H9 (cell line): ENCODE results near the gene KCNN3. TPM values are rescaled to one million over a fixed set of nuclear protein-coding genes. Genes with fewer than 3 reads are reported as not detected.

ENCODE experiments used
- DNase-seq: peaks from one replicate; pipeline ENCODE4 v3.0.0-alpha.2; 2017
- H2AFZ ChIP-seq: one replicate; pipeline ENCODE4 v1.6.1; 2013; ENCODE audit warnings: mild to moderate bottlenecking, low read length, control low read depth, moderate library complexity
- H2AK5ac ChIP-seq: 2 replicates; pipeline ENCODE4 v1.6.1; 2013; ENCODE audit warnings: low read length, control low read depth, mixed read lengths; ENCODE audit not compliant: insufficient read length
- H2BK120ac ChIP-seq: one replicate; pipeline ENCODE4 v1.6.1; 2013; ENCODE audit warnings: low read depth, mild to moderate bottlenecking, low read length, control low read depth, inconsistent platforms; ENCODE audit not compliant: poor library complexity, severe bottlenecking
- H2BK12ac ChIP-seq: 2 replicates; pipeline ENCODE4 v1.6.1; 2013; ENCODE audit warnings: low read length, control low read depth, mixed read lengths, low read depth; ENCODE audit not compliant: insufficient read length
- H2BK15ac ChIP-seq: 2 replicates; pipeline ENCODE4 v1.6.1; 2013; ENCODE audit warnings: low read depth, low read length, control low read depth
- H2BK20ac ChIP-seq: one replicate; pipeline ENCODE4 v1.6.1; 2013; ENCODE audit warnings: low read depth, mild to moderate bottlenecking, low read length, control low read depth, inconsistent platforms; ENCODE audit not compliant: poor library complexity, severe bottlenecking
- H2BK5ac ChIP-seq: 2 replicates; pipeline ENCODE4 v1.6.1; 2013; ENCODE audit warnings: low read length, control low read depth, mixed read lengths; ENCODE audit not compliant: insufficient read length
- H3K14ac ChIP-seq: 2 replicates; pipeline ENCODE4 v1.6.1; 2013; ENCODE audit warnings: low read length, control low read depth; ENCODE audit not compliant: insufficient read depth
- H3K18ac ChIP-seq: 2 replicates; pipeline ENCODE4 v1.6.1; 2013; ENCODE audit warnings: low read depth, mild to moderate bottlenecking, mixed read lengths, low read length, control low read depth; ENCODE audit not compliant: insufficient read length
- H3K23ac ChIP-seq: 2 replicates; pipeline ENCODE4 v1.6.1; 2013; ENCODE audit warnings: low read length, control low read depth, mixed read lengths, low read depth; ENCODE audit not compliant: insufficient read length
- H3K23me2 ChIP-seq: 2 replicates; pipeline ENCODE4 v1.6.1; 2013; ENCODE audit warnings: low read depth, mild to moderate bottlenecking, mixed read lengths, low read length, control low read depth; ENCODE audit not compliant: insufficient read length, poor library complexity, severe bottlenecking
- H3K27ac ChIP-seq: 2 replicates; pipeline ENCODE4 v1.5.1; 2013; ENCODE audit warnings: low read length, control low read depth, mixed read lengths, low read depth; ENCODE audit not compliant: insufficient read length
- H3K27me3 ChIP-seq: 2 replicates; pipeline ENCODE4 v1.6.1; 2013; ENCODE audit warnings: low read length, control low read depth, inconsistent platforms; ENCODE audit not compliant: insufficient read depth
- H3K4ac ChIP-seq: 2 replicates; pipeline ENCODE4 v1.6.1; 2013; ENCODE audit warnings: low read depth, mild to moderate bottlenecking, control low read depth, inconsistent platforms, low read length, moderate library complexity
- H3K4me1 ChIP-seq: 2 replicates; pipeline ENCODE4 v1.6.1; 2013; ENCODE audit warnings: low read length, control low read depth, inconsistent platforms; ENCODE audit not compliant: insufficient read depth
- H3K4me2 ChIP-seq: 2 replicates; pipeline ENCODE4 v1.6.1; 2013; ENCODE audit warnings: low read length, control low read depth, mixed read lengths; ENCODE audit not compliant: insufficient read length, insufficient read depth
- H3K56ac ChIP-seq: 2 replicates; pipeline ENCODE4 v1.6.1; 2013; ENCODE audit warnings: low read depth, mild to moderate bottlenecking, mixed read lengths, low read length, control low read depth; ENCODE audit not compliant: insufficient read length
- H3K79me1 ChIP-seq: 2 replicates; pipeline ENCODE4 v1.6.1; 2013; ENCODE audit warnings: low read depth, mild to moderate bottlenecking, moderate library complexity, low read length, control low read depth, inconsistent platforms; ENCODE audit not compliant: insufficient read depth, poor library complexity, severe bottlenecking
- H3K79me2 ChIP-seq: 2 replicates; pipeline ENCODE4 v1.6.1; 2013; ENCODE audit warnings: low read length, control low read depth, inconsistent platforms; ENCODE audit not compliant: insufficient read depth
- H3K9ac ChIP-seq: 2 replicates; pipeline ENCODE4 v1.6.1; 2013; ENCODE audit warnings: low read length, control low read depth, mixed read lengths; ENCODE audit not compliant: insufficient read length; ENCODE audit errors: extremely low read depth
- H3K9me3 ChIP-seq: one replicate; pipeline ENCODE4 v1.6.1; 2013; ENCODE audit warnings: low read depth, low read length, inconsistent platforms; ENCODE audit not compliant: control insufficient read depth
- H3T11ph ChIP-seq: one replicate; pipeline ENCODE4 v1.6.1; 2013; ENCODE audit warnings: mild to moderate bottlenecking, low read length, control low read depth, inconsistent platforms
- H4K20me1 ChIP-seq: one replicate; pipeline ENCODE4 v1.6.1; 2013; ENCODE audit not compliant: control insufficient read depth, insufficient read length, insufficient read depth
- H4K5ac ChIP-seq: 2 replicates; pipeline ENCODE4 v1.6.1; 2013; ENCODE audit warnings: low read depth, mild to moderate bottlenecking, mixed read lengths, low read length, control low read depth; ENCODE audit not compliant: insufficient read length
- H4K8ac ChIP-seq: replicated peaks from 2 replicates; pipeline ENCODE4 v1.6.1; 2013; ENCODE audit warnings: low read length, control low read depth, mixed read lengths, low read depth; ENCODE audit not compliant: insufficient read length
- H4K91ac ChIP-seq: 2 replicates; pipeline ENCODE4 v1.6.1; 2013; ENCODE audit warnings: low read depth, mild to moderate bottlenecking, moderate library complexity, mixed read lengths, low read length, control low read depth; ENCODE audit not compliant: insufficient read length
- H3K27ac Mint-ChIP-seq, 3 experiments: 2 replicates in 2 of 3; 3 replicates in 1 of 3; pipeline ENCODE4 v1.8.0; 2020 to 2021; ENCODE audit warnings: mixed read lengths in 3 of 3, mild to moderate bottlenecking in 1 of 3, moderate library complexity in 1 of 3
- H3K27me3 Mint-ChIP-seq: 2 replicates; pipeline ENCODE4 v1.8.0; 2021; ENCODE audit warnings: low read depth, mild to moderate bottlenecking, moderate library complexity, mixed read lengths
- H3K36me3 Mint-ChIP-seq, 3 experiments: 2 replicates in 2 of 3; 3 replicates in 1 of 3; pipeline ENCODE4 v1.8.0; 2020 to 2021; ENCODE audit warnings: low read depth in 3 of 3, mixed read lengths in 3 of 3; ENCODE audit not compliant: insufficient read depth in 1 of 3
- H3K4me1 Mint-ChIP-seq, 2 experiments: 2 replicates each; pipeline ENCODE4 v1.8.0; 2020; ENCODE audit warnings: mixed read lengths in 2 of 2
- H3K4me3 Mint-ChIP-seq, 2 experiments: 2 replicates in 1 of 2; 3 replicates in 1 of 2; pipeline ENCODE4 v1.8.0; 2020 to 2021; ENCODE audit warnings: mild to moderate bottlenecking in 2 of 2, mixed read lengths in 2 of 2, moderate library complexity in 1 of 2
- H3K9me3 Mint-ChIP-seq, 2 experiments: 2 replicates in 1 of 2; 3 replicates in 1 of 2; pipeline ENCODE4 v1.8.0; 2020; ENCODE audit warnings: mild to moderate bottlenecking in 2 of 2, mixed read lengths in 2 of 2, moderate library complexity in 1 of 2
- CTCF ChIP-seq: fragments of 200-600 bp; sonication (generic); conservative IDR thresholded peaks from 3 replicates; pipeline ENCODE4 v1.8.0; 2021; ENCODE audit warnings: antibody characterized with exemption, mild to moderate bottlenecking
- WGBS: extraction: QIAGEN DNeasy Blood & Tissue Kit; methylation state at CpG from one replicate; pipeline ENCODE4 v1.1.7; 2013; ENCODE audit warnings: missing lambda C conversion rate, low lambda C conversion rate, mixed read lengths; ENCODE audit not compliant: insufficient read length; ENCODE audit errors: extremely low coverage; 5-methylcytosine and 5-hydroxymethylcytosine counted together
- total RNA-seq: library from RNA; stranded (reverse); gene quantifications from 2 replicates; pipeline ENCODE4 v1.2.1, GENCODE V29; 2021

The KCNN3 gene
- total RNA-seq, 1 experiment from 2014 or later: 0.83 TPM

DNA sequence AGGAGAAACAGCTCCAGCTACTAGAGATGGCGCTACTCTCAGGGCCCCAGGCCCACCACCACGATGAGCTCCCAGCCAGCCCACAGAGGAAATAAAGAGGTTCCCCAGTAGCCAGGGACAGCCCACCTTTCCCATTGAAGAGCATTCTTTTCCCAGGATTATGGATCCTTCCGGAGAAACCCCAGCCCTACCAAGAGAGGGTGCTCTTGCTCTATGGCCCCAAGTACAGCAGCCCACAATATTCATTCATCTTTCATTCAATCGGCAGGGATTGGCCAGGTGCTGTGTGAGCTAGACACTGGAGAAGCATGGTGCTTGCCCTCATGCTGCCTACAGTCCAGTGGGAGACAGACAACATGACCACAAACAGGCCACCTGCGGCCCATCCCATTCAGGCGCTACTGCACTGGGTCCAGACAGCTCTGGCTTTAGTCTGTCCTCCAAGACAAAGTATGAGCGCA lies 36.6 kb upstream of the KCNN3 start:
- WGBS: no CpG with 5 or more reads among the region's 7 CpGs
- Histone ChIP-seq H2BK5ac (no peak overlapping the region), H3K4ac (no peak overlapping the region), H4K20me1 (no peaks in the 10 kb centered on the region), H3K27me3 (no peaks in the 10 kb centered on the region), H2BK15ac (no peak overlapping the region), H3K79me1 (no peaks in the 10 kb centered on the region), H3K9me3 (peaks cover 7% of the 10 kb centered on the region), H3K23me2 (no peaks in the 10 kb centered on the region), H2BK12ac (no peak overlapping the region), H3K79me2 (no peaks in the 10 kb centered on the region), H3K18ac (no peak overlapping the region), H3K9ac (no peak overlapping the region), H3K27ac (no peak overlapping the region), H3K14ac (no peak overlapping the region), H2AFZ (no peak overlapping the region), H4K5ac (no peak overlapping the region), H3K23ac (no peak overlapping the region), H2BK120ac (no peak overlapping the region), H4K91ac (no peak overlapping the region), H3K56ac (no peak overlapping the region), H4K8ac (no peak overlapping the region), H3T11ph (no peak overlapping the region), H3K4me2 (no peak overlapping the region), H3K4me1 (no peaks in the 10 kb centered on the region), H2AK5ac (no peak overlapping the region), H2BK20ac (no peak overlapping the region)
- no peak for DNase-seq
- H3K36me3 Mint-ChIP-seq: peaks cover 3 to 18% (median 9%) of the 10 kb centered on the region in 3 experiments; a peak in 5 of 7 replicates
- no peak overlapping the region; a peak in 1 of 5 replicates for H3K4me3 Mint-ChIP-seq
- no peaks in the 10 kb centered on the region for H3K4me1 Mint-ChIP-seq
- peaks cover 20 to 24% of the 10 kb centered on the region in 2 experiments for H3K9me3 Mint-ChIP-seq
- peaks cover 7% of the 10 kb centered on the region for H3K27me3 Mint-ChIP-seq
- no peak overlapping the region for H3K27ac Mint-ChIP-seq
- peak; percentile 50 for TF ChIP-seq CTCF
